ENCODE measurements around the gene AKR1C2.
"Not testable (repeated sequence)": the region's sequence is repeated elsewhere in the genome, so short reads cannot be mapped to it uniquely, and the experiment has no call there.

- TF ChIP-seq CTCF, EZH2phosphoT487 (IDR thresholded peaks at IDR 0.05; ENCODE audit: low read length): not testable (repeated sequence)
Measured at GRCh38 chr10:4972369-4973142, 31.1 kb downstream of the AKR1C2 start.

All from MM.1S (cell line).